Measurements from ENCODE around the gene IREB2. TPM values are rescaled to one million over a fixed set of nuclear protein-coding genes. Genes with fewer than 3 reads are reported as not detected.

The IREB2 gene
- total RNA-seq, 6 donors from 2014 or later: 26.8 to 51.3 (median 40.8) TPM

DNA sequence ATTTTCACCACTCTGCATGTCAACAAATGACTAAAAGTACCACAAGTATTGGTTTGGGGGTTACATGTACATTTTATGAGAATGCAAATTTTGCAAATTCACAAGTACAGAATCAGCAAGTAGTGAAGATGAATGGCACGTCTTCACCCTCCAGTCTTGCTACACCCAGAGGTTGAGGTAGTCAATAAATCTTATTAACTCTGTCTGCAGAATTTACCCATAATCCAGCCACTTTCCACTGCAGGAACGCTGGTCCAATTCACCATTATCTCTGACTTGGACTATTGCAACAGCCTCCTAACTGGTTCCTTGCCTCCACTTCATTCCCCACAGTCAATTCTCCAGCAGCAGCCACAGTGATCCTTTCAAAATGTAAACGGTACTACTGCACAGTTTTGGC lies 112.8 kb downstream of the IREB2 start:
- H3K4me1 ChIP-seq: no peaks in the 10 kb centered on the region
- H3K27ac ChIP-seq: no peak overlapping the region
- H3K4me3 ChIP-seq: no peak overlapping the region
- H3K27me3 ChIP-seq: no peaks in the 10 kb centered on the region
- WGBS, 2 donors: 77 to 80% methylated on average over 3 of the region's 3 CpGs
- H3K36me3 ChIP-seq: peaks cover 35 to 56% (median 48%) of the 10 kb centered on the region in 4 donors
- no peak for ATAC-seq (ENCODE audit: low FRiP score in 2 of 2)
- H3K9me3 ChIP-seq: no peaks in the 10 kb centered on the region
- no peak for DNase-seq
- TF ChIP-seq POLR2AphosphoS5 (IDR thresholded peaks at IDR 0.05): no peak
- TF ChIP-seq, protein P1, sequence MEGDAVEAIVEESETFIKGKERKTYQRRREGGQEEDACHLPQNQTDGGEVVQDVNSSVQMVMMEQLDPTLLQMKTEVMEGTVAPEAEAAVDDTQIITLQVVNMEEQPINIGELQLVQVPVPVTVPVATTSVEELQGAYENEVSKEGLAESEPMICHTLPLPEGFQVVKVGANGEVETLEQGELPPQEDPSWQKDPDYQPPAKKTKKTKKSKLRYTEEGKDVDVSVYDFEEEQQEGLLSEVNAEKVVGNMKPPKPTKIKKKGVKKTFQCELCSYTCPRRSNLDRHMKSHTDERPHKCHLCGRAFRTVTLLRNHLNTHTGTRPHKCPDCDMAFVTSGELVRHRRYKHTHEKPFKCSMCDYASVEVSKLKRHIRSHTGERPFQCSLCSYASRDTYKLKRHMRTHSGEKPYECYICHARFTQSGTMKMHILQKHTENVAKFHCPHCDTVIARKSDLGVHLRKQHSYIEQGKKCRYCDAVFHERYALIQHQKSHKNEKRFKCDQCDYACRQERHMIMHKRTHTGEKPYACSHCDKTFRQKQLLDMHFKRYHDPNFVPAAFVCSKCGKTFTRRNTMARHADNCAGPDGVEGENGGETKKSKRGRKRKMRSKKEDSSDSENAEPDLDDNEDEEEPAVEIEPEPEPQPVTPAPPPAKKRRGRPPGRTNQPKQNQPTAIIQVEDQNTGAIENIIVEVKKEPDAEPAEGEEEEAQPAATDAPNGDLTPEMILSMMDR (IDR thresholded peaks at IDR 0.05): no peak
- no peak for TF ChIP-seq EP300 (IDR thresholded peaks at IDR 0.05)
- no peak for TF ChIP-seq POLR2A (IDR thresholded peaks at IDR 0.05)

Other genes starting within 250 kb of the IREB2 start
- gene ACSBG1, start 203.7 kb upstream of the IREB2 start, total RNA-seq: 1 to 10 TPM in 4 of 6 donors, under 1 TPM in 1, not detected in 1; 0.22 to 7.3 (median 2.3) TPM
- gene DNAJA4, start 173.7 kb upstream of the IREB2 start, total RNA-seq: 10 to 100 TPM in 5 of 6 donors, 1 to 10 TPM in 1; 9.1 to 76.8 (median 19.9) TPM
- gene SKIC8, start 138.6 kb upstream of the IREB2 start, total RNA-seq: 10 to 100 TPM; 33.6 to 67.1 (median 50.3) TPM
- gene CRABP1, start 97.9 kb upstream of the IREB2 start, total RNA-seq: under 1 TPM in 2 of 6 donors, not detected in 4; 0.44 to 0.57 TPM
- gene HYKK, start 69.4 kb downstream of the IREB2 start, total RNA-seq: 1 to 10 TPM; 2.8 to 6.3 (median 3.2) TPM
- gene PSMA4, start 102.2 kb downstream of the IREB2 start, total RNA-seq: 100 to 1,000 TPM in 4 of 6 donors, 10 to 100 TPM in 2; 48.2 to 176 (median 120) TPM
- 1 to 10 TPM in 1 of 6 donors, under 1 TPM in 3, not detected in 2; 0.29 to 1.5 (median 0.38) TPM for gene CHRNA5, start 127.3 kb downstream of the IREB2 start, total RNA-seq
- under 1 TPM in 5 of 6 donors, not detected in 1; 0.13 to 0.49 (median 0.22) TPM for gene CHRNA3, start 182.8 kb downstream of the IREB2 start, total RNA-seq
- not detected for gene CHRNB4, start 203.0 kb downstream of the IREB2 start, total RNA-seq

All from upper lobe of left lung (tissue), 6 donors.